ENCODE data around the gene C2orf76. TPM values are rescaled to one million over a fixed set of nuclear protein-coding genes. Genes with fewer than 3 reads are reported as not detected.

The C2orf76 gene
- total RNA-seq (1 to 10 TPM; 5.1 to 9.2 (median 8.5) TPM), polyA plus RNA-seq (10 to 100 TPM; 17.1 to 19.2 TPM), total RNA-seq (2.3 reads per million, percentile 11 among the genes with 10 or more reads in this experiment)

GRCh38 chr2:119366649-119367471, at the start of gene C2orf76, which contains the start of gene DBI:
Gene C2orf76 (minus strand): TSS chr2:119366834. CDS start chr2:119339959, 26,875 bp downstream.
Gene DBI (plus strand): TSS chr2:119366977. CDS start chr2:119367052, 75 bp downstream.
- Histone ChIP-seq H3K36me3 (ENCODE audit: control insufficient read depth in 2 of 3, insufficient read depth in 3 of 3, low read length in 3 of 3) (peaks cover 2 to 35% (median 12%) of the 10 kb centered on the region in 3 experiments), H3K27ac (ENCODE audit: low read depth, low read length) (peak within 1 kb of the TSS; percentile 86), H3K27me3 (ENCODE audit: control insufficient read depth in 2 of 2, insufficient read depth in 2 of 2, low read length in 2 of 2) (no peaks in the 10 kb centered on the region), H3K4me1 (ENCODE audit: control insufficient read depth in 2 of 2, insufficient read depth in 2 of 2, low read length in 2 of 2) (peaks cover 10 to 19% of the 10 kb centered on the region in 2 donors), H3K9me3 (ENCODE audit: control insufficient read depth in 2 of 3, low read length in 3 of 3) (no peaks in the 10 kb centered on the region), H3K4me3 (ENCODE audit: low read length) (peak within 1 kb of the TSS; percentile 80)
- no peaks in the 10 kb centered on the region for H3K27me3 Mint-ChIP-seq
- ChIA-PET POLR2A (interaction anchor here (0.8 to 1.4 kb wide), 6 partner anchors 16 to 1554 kb away, joined by 3 to 4 read pairs (median 4); partner anchors contain the start of gene PTPN4), CTCF (no interaction called here)
- H3K27ac Mint-ChIP-seq = peak within 1 kb of the TSS; percentile 78 to 97 (median 92)
- intact Hi-C loops (cut with micrococcal nuclease) = loop anchor here (1.0 to 10.0 kb wide), 21 partner anchors 28 to 1553 kb away; partner anchors contain the start of genes CCDC93 (in 2 of the 2), DDX18 (in 2 of the 2), PTPN4 (in 2 of the 2) and TMEM177 (in 2 of the 2)
- peaks cover 0 to under 1% (median 0%) of the 10 kb centered on the region in 11 donors for H3K9me3 Mint-ChIP-seq
- H3K4me1 Mint-ChIP-seq = peaks cover 37 to 64% (median 47%) of the 10 kb centered on the region in 7 donors
- DNase-seq = peak; percentile 82 to 94 (median 89)
- peak within 1 kb of the TSS; percentile 79 to 99 (median 94) for H3K4me3 Mint-ChIP-seq
- ATAC-seq = peak; percentile 97
- peaks cover 5 to 36% (median 26%) of the 10 kb centered on the region in 5 donors for H3K36me3 Mint-ChIP-seq

- Mint-ChIP-seq H3K36me3 (no peaks in the 10 kb centered on the region), H3K9me3 (peaks cover 0 to 3% (median 0%) of the 10 kb centered on the region in 11 donors), H3K27ac (peak overlapping the region in 5 of 9 donors; percentile 47 to 78 (median 61)), H3K27me3 (peaks cover 10 to 22% (median 17%) of the 10 kb centered on the region in 5 donors), H3K4me3 (peak overlapping the region in 2 of 10 donors; percentile 50 to 51), H3K4me1 (peaks cover 0 to 26% (median 4%) of the 10 kb centered on the region in 7 donors)
- intact Hi-C loops (cut with micrococcal nuclease) = no loop called here
- ATAC-seq (no peak), DNase-seq (peak in 2 of 9 donors; percentile 13 to 33)
- Histone ChIP-seq H3K9me3 (ENCODE audit: control insufficient read depth in 2 of 3, low read length in 3 of 3) (no peaks in the 10 kb centered on the region), H3K4me3 (ENCODE audit: low read length) (no peak overlapping the region), H3K36me3 (ENCODE audit: control insufficient read depth in 2 of 3, insufficient read depth in 3 of 3, low read length in 3 of 3) (no peaks in the 10 kb centered on the region), H3K27me3 (ENCODE audit: control insufficient read depth in 2 of 2, insufficient read depth in 2 of 2, low read length in 2 of 2) (no peaks in the 10 kb centered on the region), H3K27ac (ENCODE audit: low read depth, low read length) (no peak overlapping the region), H3K4me1 (ENCODE audit: control insufficient read depth in 2 of 2, insufficient read depth in 2 of 2, low read length in 2 of 2) (no peaks in the 10 kb centered on the region)
- CTCF ChIA-PET = no interaction called here
- POLR2A ChIA-PET = no interaction called here
Measured at GRCh38 chr2:119415630-119416029, 49.0 kb upstream of the C2orf76 start.

- H3K4me1 Mint-ChIP-seq = peaks cover 0 to 26% (median 4%) of the 10 kb centered on the region in 7 donors
Measured at GRCh38 chr2:119414894-119415293, 48.3 kb upstream of the C2orf76 start.

GRCh38 chr2:119409506-119409905, 42.9 kb upstream of the C2orf76 start:
- Histone ChIP-seq H3K4me1 (ENCODE audit: control insufficient read depth in 2 of 2, insufficient read depth in 2 of 2, low read length in 2 of 2) (no peaks in the 10 kb centered on the region), H3K27ac (ENCODE audit: low read depth, low read length) (no peak overlapping the region), H3K9me3 (ENCODE audit: control insufficient read depth in 2 of 3, low read length in 3 of 3) (no peaks in the 10 kb centered on the region), H3K27me3 (ENCODE audit: control insufficient read depth in 2 of 2, insufficient read depth in 2 of 2, low read length in 2 of 2) (no peaks in the 10 kb centered on the region), H3K4me3 (ENCODE audit: low read length) (no peak overlapping the region), H3K36me3 (ENCODE audit: control insufficient read depth in 2 of 3, insufficient read depth in 3 of 3, low read length in 3 of 3) (no peaks in the 10 kb centered on the region)
- Mint-ChIP-seq H3K9me3 (peaks cover 0 to 5% (median 0%) of the 10 kb centered on the region in 11 donors), H3K4me3 (no peak overlapping the region), H3K36me3 (no peaks in the 10 kb centered on the region), H3K27me3 (peaks cover 6 to 16% (median 10%) of the 10 kb centered on the region in 5 donors), H3K27ac (no peak overlapping the region), H3K4me1 (peaks cover 0 to 13% (median 0%) of the 10 kb centered on the region in 7 donors)
- POLR2A ChIA-PET = no interaction called here
- intact Hi-C loops (cut with micrococcal nuclease) = loop anchor here in 1 of 2 donors (2.0 to 5.0 kb wide), 2 partner anchors 251 to 768 kb away; no protein-coding TSS in a partner anchor
- no peak for ATAC-seq
- CTCF ChIA-PET = interaction anchor here (1.0 kb wide), 1 partner anchor 24 kb away, joined by 3 read pairs; no protein-coding TSS in a partner anchor
- no peak for DNase-seq

More at GRCh38 chr2:119414894-119415293, 48.3 kb upstream of the C2orf76 start:
- ATAC-seq (no peak), DNase-seq (peak in 1 of 9 donors; percentile 18)
- Histone ChIP-seq H3K27me3 (ENCODE audit: control insufficient read depth in 2 of 2, insufficient read depth in 2 of 2, low read length in 2 of 2) (no peaks in the 10 kb centered on the region), H3K4me1 (ENCODE audit: control insufficient read depth in 2 of 2, insufficient read depth in 2 of 2, low read length in 2 of 2) (no peaks in the 10 kb centered on the region), H3K9me3 (ENCODE audit: control insufficient read depth in 2 of 3, low read length in 3 of 3) (no peaks in the 10 kb centered on the region), H3K36me3 (ENCODE audit: control insufficient read depth in 2 of 3, insufficient read depth in 3 of 3, low read length in 3 of 3) (no peaks in the 10 kb centered on the region), H3K27ac (ENCODE audit: low read depth, low read length) (no peak overlapping the region), H3K4me3 (ENCODE audit: low read length) (no peak overlapping the region)
- Mint-ChIP-seq H3K27ac (peak overlapping the region in 3 of 9 donors; percentile 39 to 79 (median 78)), H3K27me3 (peaks cover 5 to 19% (median 14%) of the 10 kb centered on the region in 5 donors), H3K9me3 (peaks cover 0 to 3% (median 0%) of the 10 kb centered on the region in 11 donors), H3K4me3 (peak overlapping the region in 2 of 10 donors; percentile 40 to 42), H3K36me3 (no peaks in the 10 kb centered on the region)
- ChIA-PET CTCF (no interaction called here), POLR2A (no interaction called here)
- intact Hi-C loops (cut with micrococcal nuclease) = no loop called here

GRCh38 chr2:119408221-119408619, 41.6 kb upstream of the C2orf76 start:
- ChIA-PET CTCF (no interaction called here), POLR2A (no interaction called here)
- no peak overlapping the region for H3K27ac Mint-ChIP-seq
- no peak for ATAC-seq
- Histone ChIP-seq H3K4me3 (ENCODE audit: low read length) (no peak overlapping the region), H3K4me1 (ENCODE audit: control insufficient read depth in 2 of 2, insufficient read depth in 2 of 2, low read length in 2 of 2) (no peaks in the 10 kb centered on the region), H3K27ac (ENCODE audit: low read depth, low read length) (no peak overlapping the region), H3K36me3 (ENCODE audit: control insufficient read depth in 2 of 3, insufficient read depth in 3 of 3, low read length in 3 of 3) (no peaks in the 10 kb centered on the region), H3K27me3 (ENCODE audit: control insufficient read depth in 2 of 2, insufficient read depth in 2 of 2, low read length in 2 of 2) (no peaks in the 10 kb centered on the region), H3K9me3 (ENCODE audit: control insufficient read depth in 2 of 3, low read length in 3 of 3) (no peaks in the 10 kb centered on the region)
- DNase-seq = no peak
- no peaks in the 10 kb centered on the region for H3K36me3 Mint-ChIP-seq
- H3K4me3 Mint-ChIP-seq = no peak overlapping the region
- intact Hi-C loops (cut with micrococcal nuclease) = loop anchor here in 1 of 2 donors (2.0 to 5.0 kb wide), 2 partner anchors 253 to 769 kb away; no protein-coding TSS in a partner anchor
- H3K9me3 Mint-ChIP-seq = peaks cover 0 to 5% (median 0%) of the 10 kb centered on the region in 11 donors
- peaks cover 0 to 3% (median 0%) of the 10 kb centered on the region in 7 donors for H3K4me1 Mint-ChIP-seq
- H3K27me3 Mint-ChIP-seq = peaks cover 7 to 16% (median 10%) of the 10 kb centered on the region in 5 donors

GRCh38 chr2:119407430-119408220, 41.0 kb upstream of the C2orf76 start:
- DNase-seq (peak in 6 of 9 donors; percentile 5 to 50 (median 30)), ATAC-seq (peak; percentile 57)
- ChIA-PET POLR2A (no interaction called here), CTCF (no interaction called here)
- Mint-ChIP-seq H3K27ac (no peak overlapping the region), H3K27me3 (peaks cover 7 to 16% (median 10%) of the 10 kb centered on the region in 5 donors), H3K36me3 (no peaks in the 10 kb centered on the region), H3K4me1 (no peaks in the 10 kb centered on the region), H3K9me3 (peaks cover 0 to 5% (median 0%) of the 10 kb centered on the region in 11 donors), H3K4me3 (no peak overlapping the region)
- Histone ChIP-seq H3K36me3 (ENCODE audit: control insufficient read depth in 2 of 3, insufficient read depth in 3 of 3, low read length in 3 of 3) (no peaks in the 10 kb centered on the region), H3K27ac (ENCODE audit: low read depth, low read length) (no peak overlapping the region), H3K4me3 (ENCODE audit: low read length) (no peak overlapping the region), H3K4me1 (ENCODE audit: control insufficient read depth in 2 of 2, insufficient read depth in 2 of 2, low read length in 2 of 2) (no peaks in the 10 kb centered on the region), H3K27me3 (ENCODE audit: control insufficient read depth in 2 of 2, insufficient read depth in 2 of 2, low read length in 2 of 2) (no peaks in the 10 kb centered on the region), H3K9me3 (ENCODE audit: control insufficient read depth in 2 of 3, low read length in 3 of 3) (no peaks in the 10 kb centered on the region)
- intact Hi-C loops (cut with micrococcal nuclease) = loop anchor here (1.0 to 5.0 kb wide), 4 partner anchors 69 to 1273 kb away; no protein-coding TSS in a partner anchor

Measured in naive thymus-derived CD4-positive, alpha-beta T cell (primary cell).